ENCODE data around the gene ZDHHC14. TPM values are rescaled to one million over a fixed set of nuclear protein-coding genes. Genes with fewer than 3 reads are reported as not detected.

The ZDHHC14 gene
- total RNA-seq, 2 experiments from 2014 or later, result 5.2 TPM

GRCh38 chr6:157478926-157479325, 97.9 kb downstream of the ZDHHC14 start:
- Mint-ChIP-seq H3K27ac (no peak overlapping the region), H3K4me1 (peaks cover 12% of the 10 kb centered on the region), H3K36me3 (peaks cover 10% of the 10 kb centered on the region), H3K4me3 (no peak overlapping the region), H3K9me3 (peaks cover 5% of the 10 kb centered on the region), H3K27me3 (peaks cover 13% of the 10 kb centered on the region)
- ATAC-seq (ENCODE audit: low read depth), result no peak
- POLR2A ChIA-PET, result no interaction called here
- no peak for DNase-seq

GRCh38 chr6:157479464-157480303, 98.7 kb downstream of the ZDHHC14 start:
- ATAC-seq (ENCODE audit: low read depth), result no peak
- Mint-ChIP-seq H3K9me3 (peaks cover 5% of the 10 kb centered on the region), H3K4me1 (peaks cover 10% of the 10 kb centered on the region), H3K36me3 (peaks cover 7% of the 10 kb centered on the region), H3K27me3 (peaks cover 13% of the 10 kb centered on the region), H3K27ac (no peak overlapping the region), H3K4me3 (no peak overlapping the region)
- POLR2A ChIA-PET, result no interaction called here
- DNase-seq, result no peak

- Mint-ChIP-seq H3K4me1 (peaks cover 12% of the 10 kb centered on the region), H3K4me3 (no peak overlapping the region), H3K27ac (no peak overlapping the region), H3K9me3 (no peaks in the 10 kb centered on the region), H3K36me3 (peaks cover under 1% of the 10 kb centered on the region), H3K27me3 (peaks cover 7% of the 10 kb centered on the region)
- no peak for DNase-seq
- no peak for ATAC-seq (ENCODE audit: low read depth)
- POLR2A ChIA-PET, result no interaction called here
These were observed 100.3 kb downstream of the ZDHHC14 start for GRCh38 chr6:157481189-157481864.

GRCh38 chr6:157481865-157482249, 100.9 kb downstream of the ZDHHC14 start:
- ATAC-seq (ENCODE audit: low read depth), result no peak
- Mint-ChIP-seq H3K4me1 (peaks cover 17% of the 10 kb centered on the region), H3K27me3 (peaks cover 4% of the 10 kb centered on the region), H3K9me3 (no peaks in the 10 kb centered on the region), H3K4me3 (no peak overlapping the region), H3K27ac (no peak overlapping the region), H3K36me3 (no peaks in the 10 kb centered on the region)
- POLR2A ChIA-PET, result no interaction called here
- DNase-seq, result no peak

- Mint-ChIP-seq H3K27me3 (peaks cover 2% of the 10 kb centered on the region), H3K9me3 (no peaks in the 10 kb centered on the region), H3K4me1 (peaks cover 28% of the 10 kb centered on the region), H3K36me3 (no peaks in the 10 kb centered on the region), H3K4me3 (no peak overlapping the region), H3K27ac (no peak overlapping the region)
- ATAC-seq (ENCODE audit: low read depth) (no peak), DNase-seq (no peak)
- POLR2A ChIA-PET, result no interaction called here
These were observed 102.8 kb downstream of the ZDHHC14 start for GRCh38 chr6:157483770-157484169.

- Mint-ChIP-seq H3K27ac (no peak overlapping the region), H3K36me3 (no peaks in the 10 kb centered on the region), H3K27me3 (peaks cover 2% of the 10 kb centered on the region), H3K9me3 (no peaks in the 10 kb centered on the region), H3K4me1 (peaks cover 28% of the 10 kb centered on the region), H3K4me3 (no peak overlapping the region)
- POLR2A ChIA-PET, result no interaction called here
- ATAC-seq (ENCODE audit: low read depth) (no peak), DNase-seq (no peak)
These were observed 103.2 kb downstream of the ZDHHC14 start for GRCh38 chr6:157484181-157484580.

GRCh38 chr6:157486572-157486971, 105.6 kb downstream of the ZDHHC14 start:
- peak; percentile 96 for ATAC-seq (ENCODE audit: low read depth)
- peak overlapping the region; percentile 87 for H3K27ac Mint-ChIP-seq
- peak; percentile 51 for DNase-seq
- peaks cover 9% of the 10 kb centered on the region for H3K27me3 Mint-ChIP-seq
- peaks cover 30% of the 10 kb centered on the region for H3K4me1 Mint-ChIP-seq
- POLR2A ChIA-PET, result interaction anchor here (1.0 kb wide), 1 partner anchor 27 kb away, joined by 3 read pairs; no protein-coding TSS in a partner anchor
- H3K4me3 Mint-ChIP-seq, result peak overlapping the region; percentile 50
- no peaks in the 10 kb centered on the region for H3K36me3 Mint-ChIP-seq
- no peaks in the 10 kb centered on the region for H3K9me3 Mint-ChIP-seq

- Mint-ChIP-seq H3K4me1 (peaks cover 30% of the 10 kb centered on the region), H3K27ac (peak overlapping the region; percentile 87), H3K9me3 (no peaks in the 10 kb centered on the region), H3K27me3 (peaks cover 9% of the 10 kb centered on the region), H3K4me3 (peak overlapping the region; percentile 28), H3K36me3 (peaks cover 2% of the 10 kb centered on the region)
- POLR2A ChIA-PET, result interaction anchor here (1.0 kb wide), 1 partner anchor 26 kb away, joined by 3 read pairs; no protein-coding TSS in a partner anchor
- ATAC-seq (ENCODE audit: low read depth) (no peak), DNase-seq (no peak)
These were observed 106.3 kb downstream of the ZDHHC14 start for GRCh38 chr6:157487110-157487773.

GRCh38 chr6:157488058-157488457, 107.1 kb downstream of the ZDHHC14 start:
- peaks cover 30% of the 10 kb centered on the region for H3K4me1 Mint-ChIP-seq
- H3K4me3 Mint-ChIP-seq, result no peak overlapping the region
- ATAC-seq (ENCODE audit: low read depth), result no peak

GRCh38 chr6:157488716-157489118, 107.7 kb downstream of the ZDHHC14 start:
- Mint-ChIP-seq H3K4me1 (peaks cover 30% of the 10 kb centered on the region), H3K27me3 (peaks cover 11% of the 10 kb centered on the region), H3K4me3 (no peak overlapping the region), H3K36me3 (peaks cover 9% of the 10 kb centered on the region), H3K9me3 (no peaks in the 10 kb centered on the region), H3K27ac (no peak overlapping the region)
- no peak for DNase-seq
- POLR2A ChIA-PET, result no interaction called here
- ATAC-seq (ENCODE audit: low read depth), result no peak

More at GRCh38 chr6:157488058-157488457, 107.1 kb downstream of the ZDHHC14 start:
- H3K27me3 Mint-ChIP-seq, result peaks cover 11% of the 10 kb centered on the region
- no peaks in the 10 kb centered on the region for H3K9me3 Mint-ChIP-seq
- H3K36me3 Mint-ChIP-seq, result peaks cover 8% of the 10 kb centered on the region
- no peak for DNase-seq
- POLR2A ChIA-PET, result no interaction called here
- H3K27ac Mint-ChIP-seq, result no peak overlapping the region

- Mint-ChIP-seq H3K9me3 (peaks cover 4% of the 10 kb centered on the region), H3K27me3 (peaks cover 11% of the 10 kb centered on the region), H3K36me3 (peaks cover 12% of the 10 kb centered on the region), H3K4me1 (peaks cover 29% of the 10 kb centered on the region), H3K4me3 (no peak overlapping the region), H3K27ac (no peak overlapping the region)
- ATAC-seq (ENCODE audit: low read depth) (no peak), DNase-seq (no peak)
- POLR2A ChIA-PET, result no interaction called here
These were observed 109.8 kb downstream of the ZDHHC14 start for GRCh38 chr6:157490611-157491269.

GRCh38 chr6:157491571-157492232, 110.7 kb downstream of the ZDHHC14 start:
- POLR2A ChIA-PET, result no interaction called here
- ATAC-seq (ENCODE audit: low read depth) (no peak), DNase-seq (no peak)
- peaks cover 12% of the 10 kb centered on the region for H3K36me3 Mint-ChIP-seq
- peaks cover 11% of the 10 kb centered on the region for H3K27me3 Mint-ChIP-seq
- peaks cover 4% of the 10 kb centered on the region for H3K9me3 Mint-ChIP-seq
- no peak overlapping the region for H3K4me3 Mint-ChIP-seq
- H3K4me1 Mint-ChIP-seq, result peaks cover 20% of the 10 kb centered on the region
- H3K27ac Mint-ChIP-seq, result no peak overlapping the region

- Mint-ChIP-seq H3K27ac (no peak overlapping the region), H3K36me3 (peaks cover 16% of the 10 kb centered on the region), H3K9me3 (peaks cover 6% of the 10 kb centered on the region), H3K27me3 (peaks cover 11% of the 10 kb centered on the region), H3K4me3 (no peak overlapping the region), H3K4me1 (peaks cover 18% of the 10 kb centered on the region)
- ATAC-seq (ENCODE audit: low read depth) (no peak), DNase-seq (no peak)
- POLR2A ChIA-PET, result no interaction called here
These were observed 111.3 kb downstream of the ZDHHC14 start for GRCh38 chr6:157492249-157492648.
